Astrocyte of the spinal cord (primary cell): ENCODE results near the gene SGMS1.

Source experiments
- DNase-seq: peaks from one replicate; pipeline ENCODE4 v3.0.0; 2011; ENCODE audit warnings: low read depth, low spot score
- H3K4me3 ChIP-seq: 2 replicates; pipeline ENCODE4 v1.5.1; 2011; ENCODE audit warnings: low read depth, mild to moderate bottlenecking, low read length, moderate library complexity
- CTCF ChIP-seq: IDR thresholded peaks from 2 replicates; pipeline ENCODE4 v1.5.1; 2012; ENCODE audit warnings: low read depth, mild to moderate bottlenecking, low read length, inconsistent platforms
- in situ Hi-C: cut with HindIII; loops from 2 replicates; pipeline ENCODE4 v1.10.0; 2017; ENCODE audit warnings: low sequenced_read_pairs

Gene SGMS1

DNA sequence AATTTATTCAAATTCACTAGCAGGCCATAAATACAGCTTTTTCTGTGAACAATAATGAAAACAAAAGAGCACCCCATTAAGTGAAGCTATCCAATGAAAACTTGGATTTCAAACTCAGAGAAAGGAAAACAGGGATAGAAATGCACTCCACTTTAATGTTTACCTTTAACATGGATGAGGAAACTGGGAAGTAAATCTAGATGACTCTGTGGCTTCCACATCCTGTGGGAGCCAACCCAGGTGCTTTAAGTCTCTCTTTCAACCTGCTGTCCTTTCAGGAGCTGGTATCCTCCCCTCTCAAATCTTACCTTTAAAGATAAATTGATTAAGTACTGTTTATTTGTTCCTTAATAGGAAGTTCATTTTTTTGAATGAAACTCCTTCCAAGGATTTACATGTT lies 21.5 kb upstream of the SGMS1 start:
- no peak overlapping the region for H3K4me3 ChIP-seq
- in situ Hi-C loops = no loop called here
- no peak for DNase-seq
- no peak for TF ChIP-seq CTCF

DNA sequence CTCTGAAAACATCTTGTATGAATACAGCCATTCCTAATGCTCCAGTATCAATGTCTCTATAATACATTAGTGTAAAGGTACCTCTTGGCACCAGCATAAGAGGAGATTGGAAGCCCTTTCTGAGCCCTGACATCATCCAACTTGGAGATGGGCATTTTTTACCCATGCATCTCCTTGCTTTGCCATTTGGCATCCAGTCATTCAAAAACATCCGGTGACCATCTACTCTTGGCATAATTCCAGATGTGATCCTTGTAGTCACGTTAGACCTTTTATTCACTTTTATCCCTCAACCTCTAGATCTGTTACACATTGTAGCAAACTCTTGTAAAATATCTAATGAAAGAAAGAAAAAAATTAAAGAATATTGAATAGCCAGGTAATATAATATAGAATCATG lies 17.9 kb upstream of the SGMS1 start:
- in situ Hi-C loops = no loop called here
- no peak for DNase-seq
- TF ChIP-seq CTCF = no peak

DNA sequence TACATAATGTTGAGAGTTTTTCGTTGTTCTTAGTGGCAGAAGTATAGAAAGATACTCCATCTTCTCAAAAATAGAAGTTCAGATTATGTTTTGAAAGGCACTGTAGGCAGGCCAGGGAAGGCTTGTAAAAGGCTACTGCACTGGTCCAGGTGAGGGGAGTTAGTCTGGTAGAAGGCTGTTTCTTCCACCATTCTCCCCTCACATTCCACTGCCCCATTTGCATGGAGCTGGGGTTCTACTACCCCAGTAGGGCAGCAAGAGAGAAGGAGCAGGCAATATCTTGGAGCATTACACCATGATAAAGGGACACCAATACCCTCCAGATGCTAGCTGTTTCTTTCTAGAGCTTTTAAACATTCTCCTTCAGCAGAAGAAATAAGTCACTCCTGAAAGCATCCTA lies 16.5 kb upstream of the SGMS1 start:
- TF ChIP-seq CTCF = no peak
- DNase-seq = no peak
- H3K4me3 ChIP-seq = no peak overlapping the region
- in situ Hi-C loops = no loop called here

More for the DNA sequence above, 17.9 kb upstream of the SGMS1 start:
- no peak overlapping the region for H3K4me3 ChIP-seq

GRCh38 chr10:50636618-50637579 lies 13.1 kb upstream of the SGMS1 start:
- DNase-seq = peak; percentile 10
- in situ Hi-C loops = no loop called here
- TF ChIP-seq CTCF = no peak
- H3K4me3 ChIP-seq = no peak overlapping the region

GRCh38 chr10:50635286-50635685 lies 11.5 kb upstream of the SGMS1 start:
- peak; percentile 96 for DNase-seq
- in situ Hi-C loops = no loop called here
- no peak for TF ChIP-seq CTCF
- H3K4me3 ChIP-seq = no peak overlapping the region

- in situ Hi-C loops = no loop called here
- TF ChIP-seq CTCF = no peak
- DNase-seq = no peak
- H3K4me3 ChIP-seq = no peak overlapping the region
These were observed 10.7 kb upstream of the SGMS1 start for GRCh38 chr10:50634479-50634878.
